Measurements from ENCODE around the gene FRYL.
A peak's percentile ranks its signal among the peaks of the same experiment; 100 is the strongest.
"Not testable (repeated sequence)": the region's sequence is repeated elsewhere in the genome, so short reads cannot be mapped to it uniquely, and the experiment has no call there.

The FRYL gene

DNA sequence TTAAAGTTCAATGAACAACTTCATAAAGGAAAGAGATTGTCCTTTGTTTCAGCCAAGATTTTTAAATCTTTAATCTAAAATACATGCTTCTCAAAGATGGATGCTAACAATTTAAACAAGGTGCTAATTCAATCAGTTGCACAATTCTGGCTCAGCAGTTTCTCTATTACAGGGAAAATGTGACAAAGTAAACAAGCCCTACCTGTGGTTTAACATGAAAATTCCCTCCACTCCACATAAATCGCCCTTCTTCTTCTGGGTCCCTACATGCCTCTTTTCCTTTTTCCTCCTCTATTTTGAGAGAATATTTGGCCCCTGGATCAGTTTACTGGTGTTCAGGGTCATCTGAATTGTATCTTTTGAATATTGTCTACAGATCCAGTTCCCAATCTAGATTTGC is 80.6 kb downstream of the FRYL start:
- FAIRE-seq (no peak), DNase-seq (ENCODE audit: low spot score) (peak; percentile 11)

DNA sequence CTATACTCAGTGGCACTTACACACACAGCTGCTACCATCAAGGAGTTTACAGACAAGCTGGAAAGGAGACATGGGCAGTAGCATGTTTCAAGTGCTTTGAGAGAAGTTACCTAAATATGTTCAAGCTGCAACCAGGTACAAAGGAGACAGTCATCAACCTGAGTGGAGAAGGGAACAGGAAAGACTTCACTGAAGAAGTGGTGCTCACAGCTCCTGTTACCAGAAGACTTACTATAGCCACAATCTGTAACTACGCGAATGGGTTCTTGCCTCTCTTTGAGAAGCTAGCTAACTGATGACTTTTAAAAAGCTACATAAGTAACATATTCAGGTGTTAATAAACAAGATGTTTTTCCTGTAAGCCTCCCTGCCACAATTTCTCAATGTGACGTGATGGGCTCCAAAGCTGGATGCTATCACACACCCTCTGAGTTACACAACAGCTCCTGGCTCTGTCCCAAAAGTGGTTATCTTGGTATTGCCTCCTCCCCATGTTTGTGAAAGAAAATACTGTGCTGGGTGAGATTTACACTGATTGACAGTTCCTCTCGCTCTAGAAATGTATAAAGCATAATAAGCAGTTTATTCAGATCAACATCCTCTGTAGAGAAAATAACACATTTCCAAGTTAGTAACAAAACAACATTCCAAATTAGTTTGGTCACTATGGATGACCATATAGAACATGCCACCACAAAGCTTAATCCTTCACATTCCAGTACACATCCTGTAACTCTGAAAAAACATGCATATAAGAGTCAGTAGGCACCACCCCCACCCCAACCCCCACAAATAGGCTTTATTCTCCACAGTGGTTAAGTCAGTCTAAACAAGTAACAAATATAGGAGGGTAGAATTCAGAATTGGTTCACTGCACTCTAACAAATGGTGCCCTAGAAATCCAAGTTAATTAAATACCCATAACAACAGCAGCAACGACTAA is 81.8 kb downstream of the FRYL start:
- DNase-seq (ENCODE audit: low spot score): peak; percentile 75
- FAIRE-seq: peak; percentile 71

GRCh38 chr4:48697516-48697915 is 82.6 kb downstream of the FRYL start:
- not testable (repeated sequence) for FAIRE-seq; DNase-seq (ENCODE audit: low spot score)

- FAIRE-seq: no peak
- DNase-seq (ENCODE audit: low spot score): no peak
Observed at GRCh38 chr4:48694824-48695223, 85.3 kb downstream of the FRYL start.

DNA sequence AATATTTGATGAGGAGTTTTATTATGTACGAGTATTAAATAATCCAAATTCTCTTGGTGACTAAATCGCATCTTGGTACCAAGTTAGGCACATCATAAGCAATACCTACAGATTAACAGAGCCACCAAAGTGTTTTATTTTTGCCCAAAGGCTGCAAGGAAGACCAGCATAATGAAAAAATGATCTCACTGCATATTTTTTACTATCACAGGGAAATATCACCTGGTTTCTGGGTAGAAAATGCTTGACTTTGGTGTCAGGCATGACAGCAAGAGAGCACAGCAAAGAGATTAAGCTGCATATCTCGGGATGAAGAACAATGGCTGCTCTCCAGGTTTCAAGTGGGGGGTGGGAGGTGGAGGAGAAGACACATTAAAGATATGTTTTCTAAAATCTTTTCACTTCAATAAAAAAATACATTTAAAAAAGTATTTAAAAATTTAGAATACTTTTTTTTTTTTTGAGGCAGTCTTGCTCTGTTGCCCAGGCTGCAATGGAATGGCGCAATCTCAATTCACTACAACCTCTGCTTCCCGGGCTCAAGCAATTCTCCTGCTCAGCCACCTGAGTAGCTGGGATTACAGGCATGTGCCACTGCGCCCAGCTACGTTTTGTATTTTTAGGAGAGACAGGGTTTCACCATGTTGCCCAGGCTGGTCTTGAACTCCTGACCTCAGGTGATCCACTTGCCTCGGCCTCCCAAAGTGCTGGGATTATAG is 86.1 kb downstream of the FRYL start:
- FAIRE-seq (no peak), DNase-seq (ENCODE audit: low spot score) (no peak)

GRCh38 chr4:48692897-48693296 is 87.2 kb downstream of the FRYL start:
- FAIRE-seq (no peak), DNase-seq (ENCODE audit: low spot score) (no peak)

DNA sequence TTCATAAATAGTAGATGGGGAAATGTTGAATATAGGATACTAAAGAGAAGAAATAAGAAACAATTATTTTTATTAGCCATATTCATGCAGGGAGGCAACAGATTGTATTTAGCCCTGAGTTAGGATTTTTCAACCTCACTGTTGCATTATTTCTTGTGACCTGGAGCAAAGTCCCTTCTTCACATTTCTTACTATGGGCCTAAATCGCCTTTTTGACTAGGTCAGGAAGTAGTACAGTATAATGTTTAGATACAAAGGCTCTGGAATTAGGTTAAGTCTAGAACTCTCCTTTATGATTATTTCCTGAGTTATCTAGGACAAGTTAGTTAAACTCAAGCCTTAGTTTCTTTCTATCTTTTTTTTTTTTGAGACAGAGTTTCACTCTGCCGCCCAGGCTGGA is 88.0 kb downstream of the FRYL start:
- no peak for FAIRE-seq

GRCh38 chr4:48688953-48689352 is 91.1 kb downstream of the FRYL start:
- no peak for FAIRE-seq
- DNase-seq (ENCODE audit: low spot score): no peak

More for the DNA sequence above, 88.0 kb downstream of the FRYL start:
- DNase-seq (ENCODE audit: low spot score): no peak

DNA sequence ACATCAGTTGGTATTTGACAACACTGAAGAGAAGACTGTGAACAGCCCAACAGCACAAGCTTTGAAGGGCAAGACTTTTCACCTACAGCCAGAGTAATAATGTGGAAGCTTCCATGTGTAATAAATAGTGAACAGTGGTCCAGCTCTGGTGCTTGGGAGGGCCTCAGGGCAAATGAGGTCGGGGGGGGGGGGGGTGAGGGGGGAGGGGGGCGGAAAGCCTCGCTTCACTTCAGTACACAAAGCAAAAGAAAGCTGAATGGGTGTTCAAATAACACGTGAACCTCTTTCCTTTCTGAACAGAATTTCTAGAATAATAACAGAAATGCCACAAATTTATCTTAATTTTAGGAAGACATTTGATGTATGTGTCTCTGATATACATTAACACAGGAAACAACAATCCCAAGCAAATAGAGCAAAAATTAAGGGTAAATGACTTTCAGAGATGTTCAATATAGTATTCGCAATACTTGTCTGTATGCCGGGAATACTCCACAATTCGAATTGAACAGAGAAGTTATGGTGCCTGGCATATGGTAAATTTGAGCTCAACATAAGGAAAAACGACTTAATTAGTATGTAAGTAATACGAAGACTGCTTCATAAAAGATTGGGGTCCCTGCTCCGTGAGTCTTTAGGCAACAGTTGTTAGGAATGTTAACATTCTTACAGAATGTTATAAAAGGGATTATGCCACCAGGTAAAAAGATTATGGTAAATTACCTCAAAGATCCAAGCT is 92.6 kb downstream of the FRYL start:
- FAIRE-seq (no peak), DNase-seq (ENCODE audit: low spot score) (no peak)

GRCh38 chr4:48686369-48686768 is 93.7 kb downstream of the FRYL start:
- no peak for DNase-seq (ENCODE audit: low spot score)
- peak; percentile 48 for FAIRE-seq

- no peak for DNase-seq (ENCODE audit: low spot score)
Observed at GRCh38 chr4:48683784-48684666, 96.1 kb downstream of the FRYL start.

GRCh38 chr4:48682870-48683269 is 97.2 kb downstream of the FRYL start:
- not testable (repeated sequence) for FAIRE-seq; DNase-seq (ENCODE audit: low spot score)

More at GRCh38 chr4:48683784-48684666, 96.1 kb downstream of the FRYL start:
- FAIRE-seq: peak; percentile 50

DNA sequence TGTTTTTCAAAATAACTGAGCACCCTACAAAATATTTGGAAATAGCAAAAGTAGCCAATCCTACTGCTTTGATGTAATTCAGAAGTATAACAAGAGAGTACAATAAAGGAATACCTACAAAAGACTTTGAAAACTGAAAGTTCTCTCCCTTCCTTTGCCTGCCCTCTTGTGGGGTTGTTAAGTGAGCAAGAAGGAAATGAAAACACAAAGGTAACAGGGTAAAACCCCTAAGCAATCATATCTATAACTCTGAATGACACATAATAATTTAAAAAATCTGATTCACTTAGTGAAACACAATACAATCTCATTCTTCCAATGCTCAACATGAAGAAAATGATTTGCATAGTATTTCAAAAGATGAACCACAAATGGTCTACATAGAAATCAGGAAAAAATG is 98.2 kb downstream of the FRYL start:
- FAIRE-seq (no peak), DNase-seq (ENCODE audit: low spot score) (no peak)

DNA sequence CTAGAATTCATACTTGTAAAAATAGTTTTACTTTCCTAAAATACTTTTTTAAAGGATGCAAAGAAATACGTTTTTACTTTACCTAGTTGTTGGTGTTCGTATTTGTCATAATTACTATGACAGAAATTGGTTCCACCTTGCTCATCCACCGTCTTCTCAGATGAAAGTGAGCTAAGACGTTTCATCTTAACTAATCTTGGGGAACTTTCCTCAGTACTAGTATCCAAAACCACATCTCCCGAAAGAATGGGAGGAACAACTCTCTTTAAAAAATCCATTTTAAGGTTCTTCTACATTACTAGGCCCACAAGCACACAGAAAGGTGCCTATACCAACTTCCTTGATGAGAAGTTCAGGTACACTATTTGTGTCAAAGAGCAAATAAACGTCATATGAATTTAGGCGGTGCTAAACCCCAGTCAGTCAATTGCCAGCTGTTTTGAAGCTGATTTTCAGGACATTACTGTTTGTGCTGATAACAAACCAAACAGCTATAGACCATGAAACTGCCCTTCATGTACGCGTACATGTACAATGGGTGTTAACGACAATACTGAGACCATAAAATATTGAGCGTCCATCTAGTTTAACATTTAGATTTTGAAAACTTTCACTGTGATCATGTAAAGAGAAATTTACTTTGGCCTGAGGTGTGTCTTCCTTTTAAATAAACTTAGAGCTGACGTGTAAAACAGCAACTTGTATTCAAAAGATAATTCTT is 99.1 kb downstream of the FRYL start:
- FAIRE-seq: no peak
- DNase-seq (ENCODE audit: low spot score): no peak

GRCh38 chr4:48673537-48673936 is 106.5 kb downstream of the FRYL start:
- DNase-seq (ENCODE audit: low spot score) (no peak), FAIRE-seq (no peak)

GRCh38 chr4:48670587-48670986 is 109.5 kb downstream of the FRYL start:
- FAIRE-seq: no peak
- no peak for DNase-seq (ENCODE audit: low spot score)

- no peak for FAIRE-seq
- DNase-seq (ENCODE audit: low spot score): no peak
Observed at GRCh38 chr4:48669086-48669485, 111.0 kb downstream of the FRYL start.

GRCh38 chr4:48668254-48669017 is 111.6 kb downstream of the FRYL start:
- DNase-seq (ENCODE audit: low spot score) (no peak), FAIRE-seq (no peak)

DNA sequence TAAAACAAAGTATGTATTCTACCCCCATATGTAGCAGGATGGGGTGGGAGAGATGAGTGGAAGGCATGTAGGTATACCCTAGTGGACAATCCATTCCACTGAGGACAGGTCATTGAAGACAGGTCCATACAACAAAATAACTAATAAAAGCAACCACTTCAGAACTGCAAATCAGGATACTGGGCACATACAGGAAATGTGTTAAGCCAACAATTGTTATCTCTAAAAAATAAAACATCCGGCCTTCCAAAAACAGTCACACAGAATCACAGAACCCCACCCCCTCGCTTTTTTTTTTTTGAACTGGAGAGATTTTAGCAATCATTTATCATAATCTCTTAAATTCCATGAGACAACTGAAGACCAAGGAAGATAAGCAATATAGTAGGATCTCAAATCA is 112.9 kb downstream of the FRYL start:
- FAIRE-seq (no peak), DNase-seq (ENCODE audit: low spot score) (no peak)

All from urothelium cell line (cell line).